Kidney epithelial cell (primary cell): ENCODE measurements around the gene CHAC1. TPM values are rescaled to one million over a fixed set of nuclear protein-coding genes. Genes with fewer than 3 reads are reported as not detected.

Experiments used
- DNase-seq: peaks from one replicate; pipeline ENCODE4 v3.0.0-alpha.2; 2010; ENCODE audit warnings: low read depth
- H3K27me3 ChIP-seq: 2 replicates; pipeline ENCODE4 v1.6.0; 2011; ENCODE audit warnings: low read length; ENCODE audit not compliant: control insufficient read depth, insufficient read depth
- H3K36me3 ChIP-seq: 2 replicates; pipeline ENCODE4 v1.5.1; 2011; ENCODE audit warnings: low read length; ENCODE audit not compliant: control insufficient read depth, insufficient read depth
- H3K4me3 ChIP-seq: 2 replicates; pipeline ENCODE4 v1.5.1; 2011; ENCODE audit warnings: low read depth, mild to moderate bottlenecking, control low read depth, low read length
- total RNA-seq: library from RNA; depleted of rRNA; stranded (reverse); fragments of >200 nt; gene quantifications from 2 replicates; pipeline ENCODE4 v1.2.3, GENCODE V29; 2015
- TF ChIP-seq, protein P1 (sequence below): IDR thresholded peaks from 2 replicates; pipeline ENCODE4 v1.5.1; 2011; ENCODE audit warnings: mild to moderate bottlenecking, moderate library complexity, low read length, control low read depth, inconsistent platforms; ENCODE audit not compliant: insufficient read depth, poor library complexity, severe bottlenecking

CHAC1 gene
- total RNA-seq, 1 donor from 2014 or later, result 84.4 TPM

DNA sequence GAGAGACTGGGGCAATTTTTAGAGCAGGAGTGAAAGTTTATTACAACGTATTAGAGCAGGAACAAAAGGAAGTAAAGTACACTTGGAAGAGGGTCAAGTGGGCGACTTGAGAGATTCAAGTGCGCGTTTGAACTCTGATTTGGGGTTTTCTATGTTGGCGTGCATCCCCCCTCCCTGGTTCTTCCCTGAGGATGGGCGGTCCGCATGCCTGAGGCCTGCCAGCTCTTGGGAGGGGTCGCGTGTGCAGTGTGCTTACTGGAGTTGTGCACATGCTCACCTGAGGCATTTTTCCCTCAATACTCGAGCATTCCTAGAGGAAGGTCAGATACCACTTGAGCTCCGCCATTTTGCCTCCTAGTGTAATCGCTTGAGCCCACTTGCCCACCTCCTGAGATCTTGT lies 10.4 kb upstream of the CHAC1 start:
- no peak overlapping the region for H3K4me3 ChIP-seq
- TF ChIP-seq, protein P1, sequence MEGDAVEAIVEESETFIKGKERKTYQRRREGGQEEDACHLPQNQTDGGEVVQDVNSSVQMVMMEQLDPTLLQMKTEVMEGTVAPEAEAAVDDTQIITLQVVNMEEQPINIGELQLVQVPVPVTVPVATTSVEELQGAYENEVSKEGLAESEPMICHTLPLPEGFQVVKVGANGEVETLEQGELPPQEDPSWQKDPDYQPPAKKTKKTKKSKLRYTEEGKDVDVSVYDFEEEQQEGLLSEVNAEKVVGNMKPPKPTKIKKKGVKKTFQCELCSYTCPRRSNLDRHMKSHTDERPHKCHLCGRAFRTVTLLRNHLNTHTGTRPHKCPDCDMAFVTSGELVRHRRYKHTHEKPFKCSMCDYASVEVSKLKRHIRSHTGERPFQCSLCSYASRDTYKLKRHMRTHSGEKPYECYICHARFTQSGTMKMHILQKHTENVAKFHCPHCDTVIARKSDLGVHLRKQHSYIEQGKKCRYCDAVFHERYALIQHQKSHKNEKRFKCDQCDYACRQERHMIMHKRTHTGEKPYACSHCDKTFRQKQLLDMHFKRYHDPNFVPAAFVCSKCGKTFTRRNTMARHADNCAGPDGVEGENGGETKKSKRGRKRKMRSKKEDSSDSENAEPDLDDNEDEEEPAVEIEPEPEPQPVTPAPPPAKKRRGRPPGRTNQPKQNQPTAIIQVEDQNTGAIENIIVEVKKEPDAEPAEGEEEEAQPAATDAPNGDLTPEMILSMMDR, result no peak
- no peaks in the 10 kb centered on the region for H3K36me3 ChIP-seq
- no peak for DNase-seq
- no peaks in the 10 kb centered on the region for H3K27me3 ChIP-seq

DNA sequence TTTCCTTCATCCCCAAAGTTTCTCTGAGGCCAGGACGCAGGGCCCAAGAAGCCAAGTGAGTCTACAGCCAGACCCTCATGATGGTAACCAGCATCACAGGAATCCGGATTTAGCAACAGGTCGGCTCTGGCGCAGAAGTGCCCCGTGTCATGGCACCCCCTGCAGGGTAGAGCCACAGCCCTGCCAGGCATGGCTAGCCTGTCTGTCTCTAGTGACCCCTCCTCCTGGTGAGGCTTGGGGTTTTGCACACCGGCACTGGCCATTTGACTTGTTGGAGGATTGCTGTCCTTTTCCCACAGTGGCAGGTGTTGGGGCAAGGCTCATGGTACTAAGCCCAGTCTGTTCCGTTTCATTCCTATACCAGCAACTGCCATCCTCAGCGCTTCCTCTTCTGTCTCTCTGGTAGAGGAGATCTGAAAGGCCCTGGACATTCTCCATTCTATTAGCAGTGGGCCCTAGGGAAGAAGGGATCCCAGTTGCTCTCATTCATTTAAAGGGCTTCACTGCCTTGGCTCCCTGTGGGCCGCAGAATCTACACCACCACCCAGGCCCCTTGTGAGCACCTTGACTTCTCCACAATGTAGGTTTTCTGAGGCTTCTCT lies 9.4 kb upstream of the CHAC1 start:
- Histone ChIP-seq H3K36me3 (no peaks in the 10 kb centered on the region), H3K4me3 (no peak overlapping the region), H3K27me3 (no peaks in the 10 kb centered on the region)
- no peak for DNase-seq
- TF ChIP-seq, protein P1, result no peak

DNA sequence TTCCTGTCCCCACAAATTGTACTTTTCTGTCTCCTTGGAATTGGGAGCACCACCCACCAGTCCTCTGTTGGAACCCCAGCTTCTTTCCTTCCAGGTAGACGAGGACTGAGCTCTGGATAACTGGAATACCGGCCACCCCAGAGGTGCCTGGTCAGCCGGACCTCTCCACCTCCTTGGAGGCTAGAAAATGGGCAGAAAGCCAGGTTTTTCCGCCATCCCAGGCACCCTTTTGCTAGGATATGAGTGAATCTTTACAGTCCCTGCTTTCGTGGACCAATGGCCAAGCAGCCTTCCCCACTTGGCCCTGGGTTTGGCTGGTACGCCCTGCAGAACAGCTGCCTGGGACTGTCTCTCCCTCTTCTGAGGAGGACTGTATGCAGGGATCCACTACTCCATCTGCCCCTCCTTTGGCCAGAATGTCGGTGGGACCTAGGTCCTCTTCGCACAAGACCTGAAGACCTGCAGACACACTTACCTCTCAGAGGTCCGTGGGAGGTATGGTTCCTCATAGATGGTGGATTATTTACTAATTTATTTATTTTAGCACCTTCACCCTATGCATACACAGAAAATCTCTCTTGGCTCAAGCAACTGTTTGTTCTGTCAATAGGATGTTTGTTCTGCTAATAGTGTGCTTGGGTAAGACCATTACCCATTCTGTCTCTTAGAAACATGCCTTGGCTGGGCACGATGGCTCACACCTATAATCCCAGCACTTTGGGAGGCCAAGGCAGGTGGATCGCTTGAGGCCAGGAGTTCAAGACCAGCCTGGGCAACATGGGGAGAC lies 8.6 kb upstream of the CHAC1 start:
- Histone ChIP-seq H3K27me3 (no peaks in the 10 kb centered on the region), H3K36me3 (no peaks in the 10 kb centered on the region), H3K4me3 (no peak overlapping the region)
- TF ChIP-seq, protein P1, result no peak
- no peak for DNase-seq

DNA sequence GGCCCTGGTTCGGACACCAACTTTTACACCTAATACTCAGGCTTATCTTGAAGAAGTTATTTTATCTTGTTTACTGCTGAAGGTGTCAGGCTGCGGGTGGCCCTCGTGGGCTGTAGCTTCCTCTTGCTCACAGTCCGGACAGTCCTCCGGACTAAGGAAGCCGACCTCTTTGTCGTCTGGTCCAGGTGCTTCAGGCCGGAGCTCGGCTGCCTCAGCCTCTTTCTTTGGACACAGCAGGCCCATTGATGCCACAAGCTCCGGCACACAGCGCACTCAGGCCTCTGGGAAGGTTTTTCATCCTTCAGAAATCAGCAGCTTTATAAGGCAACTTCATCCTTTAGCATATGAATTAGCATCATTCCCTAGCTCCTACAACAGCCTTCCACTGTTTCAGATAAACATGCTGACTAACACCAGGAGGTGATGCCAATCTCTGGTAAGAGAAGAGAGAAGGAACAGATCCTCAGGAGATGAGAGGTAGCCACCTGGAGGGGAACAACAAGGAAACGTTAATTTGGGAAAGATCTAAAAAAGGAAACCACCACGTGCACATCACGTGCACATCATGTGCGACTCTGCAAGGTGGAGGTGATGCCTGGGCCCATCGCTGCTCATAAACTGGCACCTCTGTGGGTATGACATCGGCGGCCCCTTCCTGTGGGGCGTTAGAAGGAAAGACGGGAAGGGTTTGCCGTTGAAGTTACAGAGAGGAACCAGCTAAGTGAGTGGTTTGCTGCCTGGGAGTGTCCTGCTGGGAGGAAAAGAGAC lies 4.4 kb upstream of the CHAC1 start:
- DNase-seq, result no peak
- Histone ChIP-seq H3K36me3 (no peaks in the 10 kb centered on the region), H3K27me3 (no peaks in the 10 kb centered on the region), H3K4me3 (no peak overlapping the region)
- TF ChIP-seq, protein P1, result no peak

DNA sequence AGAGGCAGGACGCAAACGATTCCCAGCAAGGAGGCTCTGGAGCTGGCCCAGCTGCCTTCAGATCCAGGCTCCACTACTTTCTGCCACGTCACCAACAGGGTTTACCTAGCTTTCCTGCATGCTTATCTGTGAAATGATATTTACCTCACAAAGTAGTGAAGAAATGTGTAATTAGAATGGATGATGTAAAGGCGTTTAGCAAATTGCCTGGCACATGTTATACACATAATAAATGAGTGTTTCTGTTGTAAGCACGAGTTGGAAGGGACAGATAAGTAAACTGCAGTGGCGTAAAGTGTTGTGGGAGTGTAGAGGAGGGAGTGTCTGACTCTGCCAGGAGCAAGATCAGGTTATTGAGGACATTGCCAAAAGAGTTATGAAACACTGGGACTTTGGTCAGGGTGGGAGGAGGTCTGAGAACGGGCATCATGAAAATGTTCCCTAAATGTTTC lies 3.5 kb upstream of the CHAC1 start:
- no peak for DNase-seq
- Histone ChIP-seq H3K36me3 (no peaks in the 10 kb centered on the region), H3K27me3 (no peaks in the 10 kb centered on the region), H3K4me3 (no peak overlapping the region)
- TF ChIP-seq, protein P1, result no peak
